GM21515 (cell line): Measurements from ENCODE around the gene LBH.
"Not testable (repeated sequence)": the region's sequence is repeated elsewhere in the genome, so short reads cannot be mapped to it uniquely, and the experiment has no call there.

Source experiments
- ATAC-seq: cut with Tn5 transposase; IDR thresholded peaks from one replicate; pipeline ENCODE4 v1.9.1; 2021; ENCODE audit not compliant: unreplicated experiment

The LBH gene

DNA sequence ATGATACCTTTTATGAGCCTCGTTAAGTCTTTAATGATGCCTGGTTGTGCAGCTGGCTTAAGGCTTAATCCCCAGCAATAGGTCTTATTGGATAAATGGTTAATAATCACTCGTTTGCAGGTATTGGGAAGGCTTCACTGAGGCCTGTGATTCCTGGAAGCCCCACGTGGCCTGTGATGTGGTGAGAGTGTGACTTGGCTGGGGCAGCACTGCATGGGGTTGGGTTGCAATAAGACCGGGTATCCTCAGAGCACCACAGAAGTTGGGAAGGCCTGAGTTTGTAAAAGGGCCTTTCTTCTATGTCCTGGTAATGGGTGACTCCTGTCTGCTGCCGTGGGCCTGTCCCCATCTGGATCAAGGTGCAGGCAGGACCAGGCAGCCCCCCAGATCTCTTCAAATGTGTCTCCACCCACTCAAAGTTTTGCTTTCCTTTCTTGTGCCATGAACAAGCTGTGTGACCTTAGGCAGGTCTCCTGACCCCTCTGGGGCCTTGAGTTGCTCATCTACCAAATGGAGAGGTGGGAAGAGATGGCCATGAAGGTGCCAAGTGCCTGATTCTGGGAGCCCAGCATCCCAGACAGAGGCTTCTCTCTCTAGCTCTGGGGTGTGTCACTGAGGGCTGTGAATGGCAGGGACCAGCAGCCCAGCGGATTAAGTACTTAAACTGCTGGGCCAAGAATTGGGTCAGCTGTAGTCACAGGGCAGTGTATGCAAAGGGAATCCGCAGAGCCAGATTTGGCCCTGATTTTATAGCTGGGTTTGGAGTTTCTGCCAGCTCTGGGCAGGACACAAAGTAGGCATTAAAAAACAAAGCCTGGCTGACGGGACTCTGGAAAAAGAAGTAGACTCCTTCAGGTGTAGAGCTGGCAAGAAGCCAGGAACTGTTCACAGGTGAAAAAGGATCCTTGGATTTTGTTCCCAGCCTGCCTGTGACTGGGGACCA, 24.4 kb downstream of the LBH start:
- ATAC-seq = no peak

DNA sequence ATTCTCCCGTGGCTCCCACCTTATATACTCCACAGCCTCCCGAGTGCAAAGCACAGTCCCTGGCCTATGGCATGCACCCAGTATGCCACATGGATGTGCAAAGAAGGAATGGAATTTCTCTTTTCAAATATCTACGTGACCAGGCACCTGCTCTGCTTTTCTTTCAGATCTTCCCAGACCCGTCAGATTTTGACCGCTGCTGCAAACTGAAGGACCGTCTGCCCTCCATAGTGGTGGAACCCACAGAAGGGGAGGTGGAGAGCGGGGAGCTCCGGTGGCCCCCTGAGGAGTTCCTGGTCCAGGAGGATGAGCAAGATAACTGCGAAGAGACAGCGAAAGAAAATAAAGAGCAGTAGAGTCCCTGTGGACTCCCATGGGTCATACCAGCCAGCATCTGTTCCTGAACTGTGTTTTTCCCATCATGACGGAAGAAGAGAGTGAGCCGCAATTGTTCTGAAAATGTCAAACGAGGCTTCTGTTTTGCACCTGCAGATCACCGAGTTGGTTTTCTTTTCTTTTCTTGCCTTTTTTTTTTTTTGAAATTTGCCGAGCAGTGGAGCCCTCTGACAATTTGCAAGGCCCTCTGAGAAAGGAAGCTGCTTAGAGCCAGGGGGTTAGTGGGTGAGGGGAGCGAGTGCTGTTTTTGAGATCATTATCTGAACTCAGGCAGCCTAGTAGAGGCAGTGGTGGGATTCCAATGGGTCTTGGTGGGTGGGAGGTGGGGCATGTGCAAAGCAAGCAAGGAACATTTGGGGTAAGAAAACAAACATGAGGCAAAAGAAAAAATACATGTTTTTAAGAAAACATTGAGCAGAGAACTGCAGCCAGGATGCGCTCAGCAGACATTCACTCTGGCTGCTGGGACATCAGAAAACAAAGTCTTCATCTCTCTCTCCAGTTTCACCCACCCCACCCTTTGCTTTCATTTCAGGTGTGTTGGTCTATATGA, 26.2 kb downstream of the LBH start:
- no peak for ATAC-seq

DNA sequence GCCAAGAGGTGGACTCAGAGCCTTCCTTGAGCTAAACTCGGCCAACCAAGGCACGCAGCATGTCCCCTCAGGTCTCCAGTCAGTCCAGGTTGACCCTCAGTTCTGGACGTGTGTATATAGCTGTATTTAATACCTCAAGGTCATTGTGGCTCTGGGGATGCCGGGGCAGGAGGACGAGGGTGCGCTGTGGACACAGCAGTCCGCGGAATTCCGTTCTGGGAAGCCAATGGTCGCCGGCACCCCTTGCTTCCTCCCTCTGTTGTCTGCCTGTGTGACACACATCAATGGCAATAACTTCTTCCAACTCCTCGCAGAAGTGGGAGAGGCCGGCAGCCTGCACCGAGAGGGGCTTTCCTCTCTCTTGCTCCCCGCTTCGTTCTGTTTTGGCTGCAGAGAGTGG, 27.7 kb downstream of the LBH start:
- ATAC-seq = no peak

DNA sequence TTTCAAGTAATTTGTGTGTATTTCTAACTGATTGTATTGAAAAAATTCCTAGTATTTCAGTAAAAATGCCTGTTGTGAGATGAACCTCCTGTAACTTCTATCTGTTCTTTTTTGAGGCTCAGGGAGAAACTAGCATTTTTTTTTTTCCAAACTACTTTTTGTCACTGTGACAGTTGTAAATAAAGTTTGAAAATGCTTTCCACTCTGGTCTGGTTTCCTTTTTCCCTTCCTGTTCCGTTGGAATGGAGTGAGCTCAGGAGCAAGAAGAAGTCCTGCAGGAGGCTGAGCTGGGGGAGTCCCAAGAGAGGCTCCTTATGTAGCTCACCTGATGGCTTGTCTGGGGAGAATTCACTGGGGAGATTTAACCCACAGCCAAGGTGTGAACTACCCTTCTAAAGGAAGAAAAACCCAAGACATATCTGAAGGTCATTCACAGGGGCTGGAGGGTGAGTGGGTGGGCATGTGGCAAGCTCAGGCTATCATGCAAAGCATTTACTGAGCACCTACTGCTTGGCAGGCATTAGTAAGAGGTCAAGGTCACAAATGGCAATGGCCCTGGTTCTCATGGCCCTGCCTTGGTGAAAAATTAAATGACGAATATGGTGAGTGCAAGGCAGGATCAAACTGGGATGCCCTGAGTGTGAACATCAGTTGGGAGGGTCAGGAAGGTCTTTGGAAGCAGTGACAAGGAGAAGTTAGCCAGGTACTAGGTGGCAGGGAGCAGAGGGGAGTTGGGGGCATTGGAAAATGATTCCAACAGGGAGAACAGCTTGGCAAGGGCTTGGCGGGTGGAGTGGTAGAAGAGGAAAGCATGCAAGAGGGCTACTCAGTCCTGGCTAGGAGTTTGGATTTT, 28.7 kb downstream of the LBH start:
- no peak for ATAC-seq

DNA sequence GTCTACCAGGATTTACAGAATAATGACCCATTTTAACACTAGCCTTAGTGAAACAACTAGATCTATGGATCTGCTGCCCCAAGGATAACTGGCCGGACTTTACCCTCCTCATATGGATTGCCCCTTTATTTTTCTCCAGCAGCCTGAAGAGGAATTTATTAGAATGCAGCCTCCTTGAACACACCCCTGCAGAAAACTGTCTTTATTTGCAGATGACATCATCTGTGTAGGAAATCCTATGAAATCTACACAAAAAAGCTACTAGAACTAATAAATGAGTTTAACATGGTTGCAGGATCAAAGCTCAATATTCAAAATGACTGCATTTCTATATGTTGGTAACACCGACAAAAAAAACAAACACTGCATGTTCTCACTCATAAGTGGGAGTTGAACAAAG, 29.6 kb downstream of the LBH start:
- no peak for ATAC-seq

DNA sequence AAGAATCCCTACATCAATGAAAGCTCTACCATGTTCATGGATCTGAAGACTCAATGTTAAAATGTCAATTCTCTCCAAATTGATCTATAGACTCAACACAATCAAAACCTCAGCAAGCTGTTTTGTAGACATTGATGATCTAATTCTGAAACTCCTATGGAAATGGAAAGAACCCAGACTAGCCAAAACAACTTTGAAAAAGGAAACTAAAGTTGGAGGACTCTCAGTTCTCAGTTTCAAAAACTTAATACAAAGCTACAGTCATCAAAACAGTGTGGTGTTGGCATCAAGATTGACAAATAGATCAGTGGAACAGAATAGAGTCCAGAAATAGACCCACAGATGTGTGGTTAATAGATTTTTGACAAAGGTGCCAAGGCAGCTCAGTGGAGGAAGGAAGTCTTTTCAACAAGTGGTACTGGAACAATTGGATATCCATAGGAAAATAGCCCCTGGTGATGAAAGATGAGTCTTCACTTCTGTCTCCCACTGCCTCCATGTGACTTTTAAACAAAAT, 30.4 kb downstream of the LBH start:
- ATAC-seq = no peak

DNA sequence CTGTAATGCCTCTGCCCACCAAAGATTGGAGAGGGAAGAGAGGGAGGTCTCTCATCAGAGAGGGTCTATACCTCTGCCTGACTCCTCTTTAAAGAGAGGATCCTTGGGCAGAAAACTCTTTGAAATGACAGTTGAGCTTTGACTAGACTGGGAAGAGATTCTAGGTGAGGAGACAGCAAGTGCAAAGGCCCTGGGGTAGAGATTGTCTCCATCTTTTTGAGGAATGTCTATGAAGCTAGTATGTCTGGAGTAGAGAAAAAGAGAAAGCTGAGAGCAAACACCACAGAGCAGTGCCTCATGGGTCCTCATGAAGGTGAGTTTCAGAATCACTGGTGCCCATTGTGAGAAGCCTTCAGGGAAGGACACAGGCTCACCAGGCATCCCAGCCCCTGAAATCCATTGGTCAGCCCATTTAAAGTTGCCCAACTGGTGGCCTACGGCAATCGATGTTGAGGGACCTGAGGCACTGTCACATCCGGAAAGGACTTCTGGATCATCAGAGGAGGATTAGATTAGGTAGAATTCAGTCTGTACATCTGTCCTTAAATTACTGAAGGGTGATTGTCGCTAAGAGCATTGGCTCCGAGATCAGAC, 31.5 kb downstream of the LBH start:
- no peak for ATAC-seq

DNA sequence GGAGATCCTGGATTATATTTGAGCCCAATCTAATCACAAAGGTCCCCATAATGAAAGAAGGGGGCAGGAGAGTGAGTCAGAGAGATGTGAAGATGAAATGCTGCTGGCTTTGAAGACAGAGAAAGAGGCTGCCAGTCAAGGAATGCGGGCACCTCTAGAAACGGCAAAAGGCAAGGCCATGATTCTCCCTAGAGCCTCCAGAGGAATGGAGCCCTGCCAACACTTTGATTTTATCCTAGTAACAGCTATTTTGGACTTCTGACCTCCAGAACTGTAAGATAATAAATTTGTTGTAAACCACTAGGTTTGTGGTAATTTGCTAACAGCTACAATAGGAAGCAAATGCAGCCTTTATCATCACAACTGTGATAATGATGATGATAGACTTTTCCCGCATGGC, 32.9 kb downstream of the LBH start:
- no peak for ATAC-seq

DNA sequence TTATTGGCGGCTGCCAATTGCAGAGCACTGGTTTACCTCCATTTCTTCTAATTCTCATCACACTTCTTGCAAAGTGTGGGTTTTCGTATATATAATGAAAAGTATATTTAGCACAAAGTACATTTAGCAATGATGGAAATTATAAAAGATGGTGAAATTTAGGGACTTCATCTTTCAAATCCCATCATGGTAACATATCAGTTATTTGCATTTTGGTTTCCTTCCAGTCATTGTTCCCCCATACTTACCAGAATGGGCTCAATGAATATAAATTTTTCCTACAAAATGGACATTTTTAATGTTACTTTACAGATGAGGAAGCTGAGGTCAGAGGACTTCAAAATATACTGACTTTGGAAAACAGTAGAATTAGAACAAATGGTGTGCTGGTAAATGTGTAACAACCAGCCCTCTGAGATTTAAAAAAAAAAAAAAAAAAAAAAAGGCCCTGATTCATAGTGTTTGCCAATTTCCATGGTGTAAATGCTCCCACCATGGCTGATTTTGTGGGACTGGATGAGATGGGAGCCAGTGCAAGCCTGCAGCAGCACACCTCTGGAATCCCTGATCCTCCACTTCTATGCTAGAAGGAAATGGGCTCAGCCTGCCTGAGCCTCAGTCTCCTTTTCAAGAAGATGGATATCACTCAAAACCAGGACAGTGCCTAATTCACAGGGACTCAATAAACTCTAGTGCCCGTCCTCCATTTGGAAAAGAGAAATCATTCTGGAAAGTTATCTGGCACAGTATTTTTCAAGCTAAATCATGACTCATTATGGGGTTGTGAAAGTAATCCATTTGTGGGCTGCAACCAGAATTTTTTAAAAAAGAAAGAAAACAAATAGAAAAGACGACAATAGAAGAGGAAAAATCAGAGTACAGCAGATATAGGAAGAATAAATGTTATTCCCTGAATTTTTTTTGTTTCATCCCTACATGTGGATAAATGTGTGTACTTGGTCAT, 34.0 kb downstream of the LBH start:
- no peak for ATAC-seq

DNA sequence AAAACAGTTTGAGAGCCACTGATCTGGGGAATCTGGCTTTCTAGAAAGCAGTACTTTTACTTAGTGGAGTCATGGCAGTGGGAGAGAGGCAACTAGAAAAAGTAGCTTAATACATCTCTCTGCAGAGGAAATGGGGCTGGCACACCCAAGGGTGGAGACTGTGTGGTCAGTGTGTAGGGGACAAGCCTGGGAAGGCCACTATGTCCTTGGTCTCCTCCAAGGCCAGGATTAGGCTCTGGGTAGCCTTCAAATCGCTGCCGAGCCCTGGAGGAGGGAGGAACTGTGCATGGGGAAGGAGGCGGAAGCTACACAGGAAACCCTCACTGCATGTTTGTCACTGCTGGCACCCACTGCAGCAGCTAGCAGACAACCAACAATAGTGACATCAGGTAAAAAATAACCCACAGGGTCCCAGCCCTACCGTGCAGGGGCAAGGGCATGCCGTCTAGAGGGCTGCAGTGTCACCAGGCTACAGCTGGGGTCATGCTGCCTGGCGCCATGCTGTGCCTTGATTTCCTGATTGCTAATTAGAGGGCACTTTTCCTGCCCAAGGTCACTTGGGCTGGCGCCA, 34.8 kb downstream of the LBH start:
- no peak for ATAC-seq

DNA sequence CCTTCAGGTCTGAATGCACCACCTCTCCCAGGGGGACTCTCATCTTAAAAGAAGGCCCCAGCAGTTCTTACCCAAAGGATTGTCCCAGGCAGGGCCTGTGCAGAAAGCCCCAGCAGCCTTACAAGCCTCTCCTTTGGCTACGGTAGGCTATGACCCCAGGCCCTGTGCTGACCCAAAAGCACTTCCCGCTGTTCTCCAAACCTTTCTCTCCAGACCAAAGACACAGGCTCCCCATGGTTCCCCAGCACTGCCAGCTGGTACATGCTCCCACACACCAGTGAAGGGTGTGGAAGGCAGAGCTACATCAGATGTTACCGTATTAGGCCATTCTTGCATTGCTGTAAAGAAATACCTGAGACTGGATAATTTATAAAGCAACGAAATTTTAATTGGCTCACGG, 35.4 kb downstream of the LBH start:
- no peak for ATAC-seq

DNA sequence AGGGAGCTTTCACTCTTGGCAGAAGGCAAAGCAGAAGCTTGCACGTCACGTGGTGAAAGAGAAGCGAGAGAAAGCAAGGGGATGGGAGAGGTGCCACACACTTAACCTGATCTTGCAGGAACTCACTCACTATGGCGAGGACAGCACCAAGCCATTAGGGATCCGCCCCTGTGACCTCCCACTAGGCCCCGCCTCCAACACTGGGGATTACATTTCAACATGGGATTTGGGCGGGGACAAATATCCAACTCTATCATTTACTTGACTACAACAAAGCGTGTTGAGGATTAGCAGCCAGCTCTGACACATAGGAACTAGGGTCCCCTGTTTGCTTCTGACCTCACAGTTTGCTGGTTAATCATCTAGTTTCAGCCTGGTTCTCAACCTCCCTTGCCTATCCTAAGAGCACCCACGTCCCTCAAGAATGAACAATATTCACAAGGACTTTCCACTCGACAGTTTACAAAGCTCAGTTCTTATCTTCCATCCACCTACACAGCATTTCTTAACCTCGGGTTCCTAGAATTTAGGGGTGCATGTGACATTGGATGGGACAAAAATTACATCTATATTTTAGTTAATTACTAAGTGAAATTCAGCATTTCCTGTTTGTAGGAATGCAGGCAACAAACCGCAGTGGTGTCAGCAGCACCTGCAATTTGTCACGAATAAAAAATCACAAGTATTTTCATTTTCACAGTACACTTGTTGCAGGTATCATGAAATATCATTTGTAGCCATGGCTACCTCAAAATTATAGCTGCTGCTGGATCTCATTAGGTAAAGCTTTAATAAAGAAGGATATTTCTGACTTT, 36.0 kb downstream of the LBH start:
- ATAC-seq = no peak

DNA sequence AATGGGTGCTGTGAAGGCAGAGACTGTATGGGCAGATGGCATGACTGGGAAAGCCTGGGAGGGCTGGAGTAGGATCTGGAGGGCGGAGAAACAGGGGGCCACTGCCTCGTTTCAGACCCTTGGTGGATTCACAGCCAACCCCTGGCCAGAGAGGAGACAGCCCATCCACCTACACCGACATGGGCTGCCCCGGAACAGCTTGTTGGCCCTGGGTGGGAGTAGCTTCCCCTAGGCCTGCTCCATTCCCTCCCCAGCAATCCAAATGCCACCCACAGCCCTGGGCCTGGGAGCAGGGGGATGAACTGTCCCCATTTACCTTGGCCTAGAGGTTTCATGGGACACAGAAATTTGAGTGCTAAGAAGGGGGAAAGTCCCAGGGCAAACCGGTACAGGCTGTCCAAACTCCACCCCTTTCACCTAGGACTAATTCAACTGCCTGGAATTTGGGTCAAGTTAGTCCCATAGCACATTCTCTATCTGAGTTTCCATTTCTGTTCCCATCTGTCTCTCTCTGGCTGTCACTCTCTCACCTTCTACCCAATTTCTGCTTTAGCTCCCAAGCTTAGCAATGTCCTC, 37.0 kb downstream of the LBH start:
- no peak for ATAC-seq

DNA sequence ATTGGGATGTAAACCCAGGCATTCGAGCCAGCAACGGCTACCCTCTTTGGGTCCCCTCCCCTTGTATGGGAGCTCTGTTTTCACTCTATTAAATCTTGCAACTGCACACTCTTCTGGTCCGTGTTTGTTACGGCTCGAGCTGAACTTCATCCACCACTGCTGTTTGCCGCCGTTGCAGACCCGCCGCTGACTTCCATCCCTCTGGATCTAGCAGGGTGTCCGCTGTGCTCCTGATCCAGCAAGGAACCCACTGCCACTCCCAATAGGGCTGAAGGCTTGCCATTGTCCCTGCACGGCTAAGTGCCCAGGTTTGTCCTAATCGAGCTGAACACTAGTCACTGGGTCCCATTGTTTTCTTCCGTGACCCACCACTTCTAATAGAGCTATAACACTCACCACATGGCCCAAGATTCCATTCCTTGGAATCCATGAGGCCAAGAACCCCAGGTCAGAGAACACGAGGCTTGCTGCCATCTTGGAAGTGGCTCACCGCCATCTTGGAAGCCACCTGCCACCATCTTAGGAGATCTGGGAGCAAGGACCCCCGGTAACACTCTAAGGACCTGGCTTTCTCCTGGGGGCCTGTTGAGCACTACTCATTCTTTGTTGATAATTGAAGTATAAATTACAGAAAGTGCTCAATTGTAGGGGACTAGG, 37.9 kb downstream of the LBH start:
- not testable (repeated sequence) for ATAC-seq

DNA sequence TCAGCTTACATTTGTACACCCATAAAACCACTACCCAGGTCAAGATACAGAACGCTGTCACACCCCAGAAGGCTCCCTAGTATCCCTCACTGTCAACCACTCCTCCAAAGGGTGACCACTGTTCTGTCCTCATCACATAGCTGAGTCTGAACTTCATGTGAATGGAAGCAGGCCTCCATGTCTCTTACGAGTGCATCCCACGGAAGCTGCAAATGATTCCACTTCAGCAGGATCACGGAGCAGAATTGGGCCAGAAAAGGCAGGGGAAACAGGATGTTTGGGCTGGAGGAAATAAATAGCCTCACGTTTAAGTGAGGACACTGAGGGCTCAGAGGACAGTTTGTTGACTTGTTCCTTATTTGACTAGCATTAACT, 38.4 kb downstream of the LBH start:
- no peak for ATAC-seq

DNA sequence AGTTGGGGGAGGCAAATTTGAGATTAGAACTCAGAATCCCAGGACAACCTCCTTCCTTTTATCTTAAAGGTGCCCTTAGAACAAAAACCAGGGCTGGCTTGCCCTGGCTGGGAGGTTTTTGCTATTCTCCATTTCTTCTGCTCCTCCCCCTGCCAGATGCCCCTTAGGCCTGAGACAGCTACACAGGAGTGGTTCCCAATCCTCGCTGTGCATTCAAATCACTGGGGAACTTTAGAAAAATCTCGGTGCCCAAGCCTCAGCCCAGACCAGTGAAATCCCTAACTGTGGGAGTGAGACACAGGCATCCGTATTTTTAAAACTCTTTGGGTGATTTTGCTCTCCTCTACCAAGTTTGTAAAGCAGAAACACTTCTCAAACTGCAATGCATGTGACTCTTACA, 38.8 kb downstream of the LBH start:
- no peak for ATAC-seq

DNA sequence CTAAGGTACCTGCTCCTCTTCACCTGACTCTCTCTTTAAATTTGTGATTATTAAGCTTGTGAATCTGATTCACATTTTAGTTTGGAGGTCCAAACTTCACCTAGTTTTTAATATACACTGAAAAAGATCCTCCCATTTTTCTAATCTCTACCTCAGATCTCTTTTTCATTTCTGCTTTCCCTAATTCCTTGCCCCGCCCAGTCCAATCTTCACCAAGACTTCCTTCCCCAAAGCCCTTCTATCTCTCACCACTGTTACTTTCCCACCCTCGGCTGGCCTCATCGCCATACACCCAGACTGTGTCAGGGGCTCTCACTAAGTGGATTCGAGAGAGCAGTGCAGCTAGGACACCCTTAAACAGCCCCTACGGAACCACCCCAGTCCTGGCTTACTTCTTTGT, 40.0 kb downstream of the LBH start:
- ATAC-seq = no peak
